Left kidney (tissue), 2 donors: Measurements from ENCODE around the gene MLN. TPM values are rescaled to one million over a fixed set of nuclear protein-coding genes. Genes with fewer than 3 reads are reported as not detected.

Experiments
- DNase-seq: peaks from one replicate; pipeline ENCODE4 v3.0.0-alpha.2; 2013
- polyA plus RNA-seq: library from polyadenylated mRNA; unstranded; fragments of 120-200 nt; gene quantifications from one replicate; pipeline ENCODE4 v1.2.1, GENCODE V29; 2013; ENCODE audit not compliant: insufficient read length

Gene MLN
- polyA plus RNA-seq, 1 donor: 2.1 TPM

DNA sequence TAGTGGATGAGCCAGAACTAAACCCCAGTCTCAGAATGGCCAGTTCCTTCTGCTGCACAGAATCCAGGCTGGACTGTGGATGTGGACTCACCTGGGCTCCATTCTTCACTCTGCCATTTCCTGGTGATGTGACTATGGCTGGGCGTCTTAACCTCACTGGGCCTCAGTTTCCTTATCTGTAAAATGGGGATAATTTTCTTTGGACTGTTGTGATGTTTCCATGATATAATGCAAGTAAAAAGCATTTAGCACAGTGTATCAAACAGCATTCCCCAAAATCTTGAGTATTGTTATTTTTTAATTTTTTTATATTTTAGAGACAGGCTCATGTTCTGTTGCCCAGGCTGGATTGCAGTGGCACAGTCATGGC lies 51.2 kb downstream of the MLN start:
- no peak for DNase-seq

DNA sequence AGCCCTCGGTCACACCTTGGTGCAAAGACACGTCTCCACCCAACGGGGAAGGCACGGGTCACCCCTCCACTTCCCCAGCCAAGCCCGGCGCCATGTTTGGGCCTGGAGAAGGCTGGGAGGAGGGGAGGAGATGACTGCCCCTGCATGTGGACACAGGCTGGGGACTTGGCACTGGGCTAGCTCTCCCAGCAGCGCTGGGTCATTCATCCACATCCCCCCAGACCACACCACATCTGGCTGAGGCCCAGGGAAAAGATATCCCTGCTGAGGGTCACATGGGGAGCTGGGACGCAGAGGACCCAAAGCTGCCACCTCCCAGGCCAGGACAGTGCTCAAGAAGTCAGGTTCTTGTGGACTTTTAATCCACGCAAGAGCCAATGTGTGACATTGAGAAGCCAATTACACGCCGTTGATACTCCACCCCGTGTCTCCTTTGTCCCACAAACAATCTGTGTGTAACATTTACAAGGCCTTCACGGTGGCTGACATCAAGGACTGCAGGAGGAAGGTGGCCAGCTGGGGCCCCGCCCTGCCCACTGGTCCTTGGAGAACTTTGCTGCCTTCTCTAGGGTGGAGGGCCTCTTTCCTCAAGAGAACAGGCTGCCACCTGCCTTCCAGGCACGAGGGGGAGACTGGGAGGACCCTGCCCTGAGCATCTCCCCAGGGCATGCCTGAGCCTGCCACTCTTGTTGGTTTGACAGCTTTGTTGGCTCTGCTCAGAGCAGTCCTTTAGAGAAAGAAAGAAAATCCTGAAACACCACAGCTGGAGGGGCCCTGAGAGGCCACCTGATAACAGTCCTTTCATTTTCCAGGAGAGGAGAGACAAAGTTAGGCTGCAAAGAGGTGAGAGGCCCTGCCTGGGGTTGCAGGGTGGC lies 51.8 kb downstream of the MLN start:
- no peak for DNase-seq

DNA sequence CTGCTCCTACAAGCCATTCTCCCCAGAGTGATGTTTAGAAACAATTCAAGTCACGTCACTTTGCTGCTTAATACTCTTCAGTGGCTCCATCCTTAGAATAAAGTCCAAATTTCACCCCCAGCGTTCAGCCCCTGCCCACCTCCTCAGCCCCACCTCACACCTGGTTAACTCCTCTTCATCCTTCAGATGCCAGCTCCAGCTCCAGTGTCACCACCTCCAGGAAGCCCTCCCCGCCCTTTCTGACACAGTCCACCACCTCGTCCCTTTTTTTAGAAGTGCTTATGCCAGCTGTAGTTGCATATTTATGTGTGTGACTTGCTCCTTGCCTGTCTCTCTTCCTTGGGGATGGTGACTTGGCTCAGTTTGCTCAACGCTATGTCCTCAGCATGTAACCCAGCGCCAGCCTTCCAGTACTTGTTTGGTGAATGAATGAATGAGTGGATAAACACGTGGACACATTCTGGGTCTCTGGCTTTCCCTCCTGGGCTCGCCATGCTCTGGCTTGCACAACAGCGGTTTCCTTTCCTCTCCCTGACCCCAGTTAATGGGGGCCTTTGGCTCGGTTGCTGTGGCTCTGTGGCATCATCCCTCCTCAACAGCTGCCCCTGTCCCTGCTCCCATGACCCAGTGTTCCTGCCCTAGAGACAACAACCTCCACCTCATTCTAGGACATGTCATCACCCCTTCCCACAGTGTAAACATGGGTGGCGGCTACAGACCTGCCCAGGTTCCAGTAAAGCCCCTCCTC lies 53.4 kb downstream of the MLN start:
- no peak for DNase-seq

DNA sequence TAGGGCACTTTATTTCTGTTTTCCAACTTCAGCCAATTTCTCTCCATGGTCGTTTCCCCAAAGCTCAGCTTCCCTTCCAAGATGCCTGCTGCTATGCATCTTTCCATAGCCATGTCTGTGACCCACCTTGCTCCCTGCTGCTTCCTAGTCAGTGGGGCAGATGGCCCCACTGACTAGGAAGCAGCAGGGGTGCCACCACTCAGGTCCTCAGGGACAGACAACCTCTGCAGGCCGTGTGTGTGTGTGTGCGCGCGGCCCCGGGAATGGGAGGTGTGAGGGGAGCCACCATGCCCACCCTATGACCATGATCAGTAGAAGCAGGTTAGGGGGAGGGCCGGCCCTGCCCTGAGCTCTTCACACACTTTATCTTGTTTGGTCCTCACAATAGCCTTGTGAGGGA lies 54.4 kb downstream of the MLN start:
- DNase-seq: no peak

DNA sequence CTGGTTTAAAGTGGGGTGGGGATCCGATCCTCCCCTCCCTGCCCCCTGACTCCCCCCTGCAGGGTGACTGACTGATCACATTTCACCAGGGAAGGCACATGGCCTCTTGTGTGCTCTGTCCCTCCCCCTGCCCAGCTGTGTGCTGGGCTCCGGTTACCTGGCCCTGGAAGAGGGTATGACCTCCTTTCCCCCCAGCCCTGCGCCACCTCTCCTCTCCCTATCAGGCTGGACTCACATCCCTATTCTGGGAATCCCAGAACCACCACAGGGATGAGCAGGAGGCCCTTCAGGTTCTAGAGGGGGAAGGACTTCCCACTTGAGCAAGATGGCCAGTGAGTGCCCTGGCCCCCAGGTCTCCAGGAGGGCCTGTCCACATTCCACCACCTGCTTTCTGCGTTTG lies 55.0 kb downstream of the MLN start:
- DNase-seq: no peak

DNA sequence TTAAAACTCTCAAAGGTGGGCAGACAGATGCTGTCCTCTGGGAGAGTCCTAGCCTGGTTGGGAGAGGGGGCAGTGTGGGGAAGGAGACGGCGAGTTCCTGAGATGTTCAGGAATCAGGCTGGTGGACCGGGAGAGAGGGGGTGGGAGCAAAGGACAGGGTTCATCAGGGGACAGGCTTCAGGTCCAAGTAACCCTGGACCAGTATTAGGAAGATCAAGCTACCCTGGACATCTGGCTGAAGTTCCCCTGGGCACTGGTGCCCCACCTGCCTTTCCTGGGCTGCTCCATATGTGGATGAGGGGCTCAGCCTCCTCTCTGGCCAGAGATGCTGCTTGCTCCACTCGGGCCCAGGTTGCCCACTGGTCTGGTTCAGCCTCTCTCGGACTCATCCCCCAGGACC lies 56.0 kb downstream of the MLN start:
- DNase-seq: no peak

DNA sequence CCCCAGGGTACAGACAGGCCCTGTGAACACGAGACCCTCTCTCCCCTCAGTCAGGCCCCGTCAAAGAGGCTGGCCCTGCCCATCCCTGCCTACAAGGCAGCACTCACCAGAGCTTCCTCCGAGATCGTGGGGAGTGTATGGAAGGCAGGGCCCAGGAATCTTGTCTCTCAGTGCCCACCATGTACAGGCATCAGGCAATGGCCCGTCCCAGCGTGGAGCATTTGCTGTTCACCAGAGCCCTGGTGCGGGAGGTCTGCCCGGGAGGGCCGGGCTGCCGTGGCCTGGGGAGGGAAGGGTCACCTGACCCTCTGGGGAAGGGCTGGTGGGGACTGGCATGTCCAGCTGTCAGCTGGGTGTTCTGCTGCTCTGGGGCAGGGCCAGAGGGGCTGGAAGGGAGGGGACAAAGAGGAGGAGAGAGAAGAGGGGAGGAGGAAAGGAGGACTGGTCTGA lies 57.1 kb downstream of the MLN start, which contains the start of gene IP6K3:
Gene IP6K3, minus strand, starts transcription at position 255 of the 450 bp plus-strand sequence. CDS start 11,429 bp downstream, outside the sequence.
- DNase-seq: no peak

DNA sequence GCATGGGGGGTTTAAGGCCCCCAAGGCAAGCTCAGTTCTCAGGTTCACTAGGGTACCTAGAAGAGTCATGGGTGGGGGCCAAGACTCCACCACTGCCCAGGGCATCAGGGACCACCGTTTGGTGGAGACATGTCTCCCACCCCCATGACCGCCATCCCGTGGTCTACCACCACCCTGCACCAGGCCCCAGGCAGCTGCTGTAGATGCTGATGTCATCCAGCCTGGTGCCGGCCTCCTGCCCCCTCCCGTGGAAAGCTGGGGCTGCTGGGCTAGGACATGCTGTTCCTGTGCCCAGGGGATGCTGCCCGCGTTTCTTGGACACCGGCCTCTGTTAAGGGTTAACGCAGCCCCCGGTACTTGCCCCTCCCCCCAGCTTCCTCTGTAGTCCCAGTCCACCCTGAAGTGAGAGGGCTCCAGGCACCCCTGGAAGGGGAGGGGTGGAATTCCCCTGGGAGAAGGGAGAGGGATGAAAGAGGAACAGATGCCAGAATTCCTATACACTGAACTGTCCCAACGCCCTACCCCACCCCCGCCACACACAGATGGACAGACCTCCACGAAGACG lies 57.7 kb downstream of the MLN start:
- no peak for DNase-seq

DNA sequence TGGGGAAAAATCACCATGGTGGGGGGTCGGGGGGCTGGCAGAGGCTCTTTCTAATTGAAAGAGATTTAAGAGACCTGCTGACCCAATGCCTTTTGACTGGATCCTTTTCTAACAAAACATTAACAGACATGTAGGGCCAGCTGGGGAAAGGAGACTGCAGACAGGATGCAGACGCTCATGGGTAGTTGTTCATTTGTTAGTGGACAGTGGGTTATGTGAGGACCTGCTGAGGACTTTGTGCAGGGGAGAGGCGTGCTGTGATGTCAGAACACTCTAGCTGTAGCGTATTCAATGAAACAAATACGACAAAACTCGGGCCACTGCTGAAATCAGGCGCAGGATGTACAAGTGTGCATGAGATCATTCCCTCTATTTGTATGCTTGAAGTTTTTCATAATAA lies 58.3 kb downstream of the MLN start:
- no peak for DNase-seq

DNA sequence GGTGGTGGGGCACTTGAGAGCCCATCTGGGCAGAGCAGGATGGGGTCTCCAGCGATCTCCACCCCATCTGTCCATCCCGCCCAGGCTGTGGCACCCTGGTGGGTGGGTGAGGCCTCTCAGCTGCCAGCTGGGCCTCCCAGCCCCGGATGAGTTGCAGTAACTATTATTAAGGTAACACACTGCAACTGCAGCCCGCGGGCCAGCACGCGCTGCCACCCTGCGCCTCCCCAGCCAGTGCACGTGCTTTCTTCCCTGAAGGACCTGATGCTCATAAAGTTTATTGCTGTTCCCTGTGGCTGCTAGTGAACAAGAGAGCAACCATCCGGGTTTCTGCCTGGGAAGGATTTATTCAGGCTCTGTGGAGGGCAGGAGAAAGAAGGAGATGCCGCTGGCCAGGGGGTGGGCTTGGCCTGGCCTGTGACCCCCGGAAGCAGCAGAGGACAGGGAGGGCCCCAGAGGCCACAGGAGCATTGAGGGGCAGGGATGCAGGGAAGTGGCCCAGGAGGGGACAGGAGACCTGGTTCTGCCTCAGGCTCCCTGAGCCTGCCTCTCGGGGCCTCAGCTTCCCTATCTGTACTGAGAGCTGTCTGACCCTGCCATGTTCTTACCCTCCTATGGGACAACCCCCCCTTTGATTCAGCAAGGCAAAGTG lies 58.8 kb downstream of the MLN start:
- no peak for DNase-seq

Other genes with a start within 250 kb of the MLN start
- gene BAK1, start 223.7 kb downstream of the MLN start, polyA plus RNA-seq: 21.1 TPM
- 9.2 TPM for gene ITPR3, start 182.7 kb downstream of the MLN start, polyA plus RNA-seq
- gene UQCC2, start 92.3 kb downstream of the MLN start, polyA plus RNA-seq: 65.1 TPM
- 1.0 TPM for gene IP6K3, start 57.1 kb downstream of the MLN start, polyA plus RNA-seq
- 74.2 TPM for gene LEMD2, start 14.9 kb downstream of the MLN start, polyA plus RNA-seq